ENCODE results near the gene KCTD21.

- no peak for TF ChIP-seq CTCF (IDR thresholded peaks at IDR 0.05; ENCODE audit: poor library complexity)
- TF ChIP-seq EZH2 (IDR thresholded peaks at IDR 0.05; ENCODE audit: borderline replicate concordance) = no peak
Observed at GRCh38 chr11:78208257-78209165, 20.1 kb upstream of the KCTD21 start.

Measured in hepatocyte (in vitro differentiated cells).